Stimulated activated CD4-positive, alpha-beta T cell treated with anti-CD3 and anti-CD28 coated beads, TNF-alpha, amount 100 ng/mL, for 24 hours (primary cell): Measurements from ENCODE around the gene DPP7.
A peak's percentile ranks its signal among the peaks of the same experiment; 100 is the strongest.

Experiments
- DNase-seq, 3 experiments: peaks; one replicate each; pipeline ENCODE4 v3.0.0-alpha.2; 2020; ENCODE audit warnings: low read depth in 3 of 3

The DPP7 gene

GRCh38 chr9:137114613-137115393, at the start of gene DPP7:
Gene DPP7 (minus strand): TSS chr9:137114733. CDS start chr9:137114713, 20 bp downstream.
- DNase-seq, result peak; percentile 60 to 80 (median 65)

- no peak for DNase-seq
Measured at GRCh38 chr9:137163805-137164204, 49.3 kb upstream of the DPP7 start.

- DNase-seq, result no peak
Measured at GRCh38 chr9:137163365-137163715, 48.8 kb upstream of the DPP7 start.

- DNase-seq, result no peak
Measured at GRCh38 chr9:137162505-137163364, 48.2 kb upstream of the DPP7 start.

GRCh38 chr9:137161558-137162486, 47.3 kb upstream of the DPP7 start:
- DNase-seq, result no peak

GRCh38 chr9:137160716-137161557, 46.4 kb upstream of the DPP7 start:
- no peak for DNase-seq

GRCh38 chr9:137160054-137160425, 45.5 kb upstream of the DPP7 start:
- no peak for DNase-seq

GRCh38 chr9:137159105-137160053, 44.8 kb upstream of the DPP7 start:
- DNase-seq, result no peak

- no peak for DNase-seq
Measured at GRCh38 chr9:137158625-137159024, 44.1 kb upstream of the DPP7 start.

- DNase-seq, result no peak
Measured at GRCh38 chr9:137157618-137158415, 43.3 kb upstream of the DPP7 start.

- DNase-seq, result peak; percentile 22 to 62 (median 31)
Measured at GRCh38 chr9:137156567-137157375, 42.2 kb upstream of the DPP7 start.

- DNase-seq, result no peak
Measured at GRCh38 chr9:137152844-137153405, 38.4 kb upstream of the DPP7 start.

- peak; percentile 15 to 66 (median 33) for DNase-seq
Measured at GRCh38 chr9:137150617-137151457, 36.3 kb upstream of the DPP7 start.

- DNase-seq, result peak in 1 of 3 experiments; percentile 53
Measured at GRCh38 chr9:137149942-137150616, 35.5 kb upstream of the DPP7 start.

- no peak for DNase-seq
Measured at GRCh38 chr9:137149363-137149762, 34.8 kb upstream of the DPP7 start.

GRCh38 chr9:137148661-137149060, 34.1 kb upstream of the DPP7 start:
- no peak for DNase-seq
